Measurements from ENCODE around the gene TMEM69.

GRCh38 chr1:45704637-45705036, 16.7 kb downstream of the TMEM69 start:
- TF ChIP-seq EZH2phosphoT487 (IDR thresholded peaks at IDR 0.05; ENCODE audit: unreplicated experiment) (no peak), POLR2AphosphoS5 (IDR thresholded peaks at IDR 0.05; ENCODE audit: low read depth) (no peak), CTCF (conservative IDR thresholded peaks at IDR 0.05; ENCODE audit: low read depth in 2 of 2) (no peak), EZH2 (IDR thresholded peaks at IDR 0.05; ENCODE audit: low read depth, unreplicated experiment) (no peak)
- TF ChIP-seq, protein P1, sequence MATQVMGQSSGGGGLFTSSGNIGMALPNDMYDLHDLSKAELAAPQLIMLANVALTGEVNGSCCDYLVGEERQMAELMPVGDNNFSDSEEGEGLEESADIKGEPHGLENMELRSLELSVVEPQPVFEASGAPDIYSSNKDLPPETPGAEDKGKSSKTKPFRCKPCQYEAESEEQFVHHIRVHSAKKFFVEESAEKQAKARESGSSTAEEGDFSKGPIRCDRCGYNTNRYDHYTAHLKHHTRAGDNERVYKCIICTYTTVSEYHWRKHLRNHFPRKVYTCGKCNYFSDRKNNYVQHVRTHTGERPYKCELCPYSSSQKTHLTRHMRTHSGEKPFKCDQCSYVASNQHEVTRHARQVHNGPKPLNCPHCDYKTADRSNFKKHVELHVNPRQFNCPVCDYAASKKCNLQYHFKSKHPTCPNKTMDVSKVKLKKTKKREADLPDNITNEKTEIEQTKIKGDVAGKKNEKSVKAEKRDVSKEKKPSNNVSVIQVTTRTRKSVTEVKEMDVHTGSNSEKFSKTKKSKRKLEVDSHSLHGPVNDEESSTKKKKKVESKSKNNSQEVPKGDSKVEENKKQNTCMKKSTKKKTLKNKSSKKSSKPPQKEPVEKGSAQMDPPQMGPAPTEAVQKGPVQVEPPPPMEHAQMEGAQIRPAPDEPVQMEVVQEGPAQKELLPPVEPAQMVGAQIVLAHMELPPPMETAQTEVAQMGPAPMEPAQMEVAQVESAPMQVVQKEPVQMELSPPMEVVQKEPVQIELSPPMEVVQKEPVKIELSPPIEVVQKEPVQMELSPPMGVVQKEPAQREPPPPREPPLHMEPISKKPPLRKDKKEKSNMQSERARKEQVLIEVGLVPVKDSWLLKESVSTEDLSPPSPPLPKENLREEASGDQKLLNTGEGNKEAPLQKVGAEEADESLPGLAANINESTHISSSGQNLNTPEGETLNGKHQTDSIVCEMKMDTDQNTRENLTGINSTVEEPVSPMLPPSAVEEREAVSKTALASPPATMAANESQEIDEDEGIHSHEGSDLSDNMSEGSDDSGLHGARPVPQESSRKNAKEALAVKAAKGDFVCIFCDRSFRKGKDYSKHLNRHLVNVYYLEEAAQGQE (IDR thresholded peaks at IDR 0.05; ENCODE audit: unreplicated experiment): no peak
- TF ChIP-seq, protein P2, sequence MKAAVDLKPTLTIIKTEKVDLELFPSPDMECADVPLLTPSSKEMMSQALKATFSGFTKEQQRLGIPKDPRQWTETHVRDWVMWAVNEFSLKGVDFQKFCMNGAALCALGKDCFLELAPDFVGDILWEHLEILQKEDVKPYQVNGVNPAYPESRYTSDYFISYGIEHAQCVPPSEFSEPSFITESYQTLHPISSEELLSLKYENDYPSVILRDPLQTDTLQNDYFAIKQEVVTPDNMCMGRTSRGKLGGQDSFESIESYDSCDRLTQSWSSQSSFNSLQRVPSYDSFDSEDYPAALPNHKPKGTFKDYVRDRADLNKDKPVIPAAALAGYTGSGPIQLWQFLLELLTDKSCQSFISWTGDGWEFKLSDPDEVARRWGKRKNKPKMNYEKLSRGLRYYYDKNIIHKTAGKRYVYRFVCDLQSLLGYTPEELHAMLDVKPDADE (IDR thresholded peaks at IDR 0.05): no peak
